Suprapubic skin (tissue), 4 donors: ENCODE measurements around the gene TRIP13. TPM values are rescaled to one million over a fixed set of nuclear protein-coding genes. Genes with fewer than 3 reads are reported as not detected.
A peak's percentile ranks its signal among the peaks of the same experiment; 100 is the strongest.

Source experiments
- DNase-seq, 2 donors: peaks; one replicate each; pipeline ENCODE4 v3.0.0-alpha.2; 2019; ENCODE audit warnings: low spot score in 2 of 2
- H3K27ac ChIP-seq: fragments of 200-600 bp; sonication (generic); one replicate; pipeline ENCODE4 v1.5.1; 2019
- H3K27me3 ChIP-seq: fragments of 200-600 bp; sonication (generic); one replicate; pipeline ENCODE4 v1.5.1; 2019
- H3K36me3 ChIP-seq: fragments of 200-600 bp; sonication (generic); one replicate; pipeline ENCODE4 v1.5.1; 2019
- H3K4me1 ChIP-seq: fragments of 200-600 bp; sonication (generic); one replicate; pipeline ENCODE4 v1.5.1; 2019
- H3K4me3 ChIP-seq: fragments of 200-600 bp; sonication (generic); one replicate; pipeline ENCODE4 v1.5.1; 2019; ENCODE audit warnings: mild to moderate bottlenecking
- H3K9me3 ChIP-seq: fragments of 200-600 bp; sonication (generic); one replicate; pipeline ENCODE4 v1.5.1; 2019
- CTCF ChIP-seq, 2 donors: fragments of 200-600 bp in 1 of 2; fragments of 450-650 bp in 1 of 2; sonication (generic) in 1 of 2; IDR thresholded peaks; one replicate each; pipeline ENCODE4 v1.5.1; 2016 to 2019; ENCODE audit warnings: antibody characterized with exemption in 2 of 2, mild to moderate bottlenecking in 1 of 2, moderate library complexity in 1 of 2
- EP300 ChIP-seq: sonication (generic); formaldehyde crosslinking; IDR thresholded peaks from one replicate; pipeline ENCODE4 v1.6.1; 2017; ENCODE audit warnings: antibody characterized with exemption
- POLR2A ChIP-seq, 2 donors: fragments of 450-650 bp; IDR thresholded peaks; one replicate each; pipeline ENCODE4 v1.6.1; 2017; ENCODE audit warnings: antibody characterized with exemption in 2 of 2, mild to moderate bottlenecking in 2 of 2, moderate library complexity in 2 of 2
- POLR2AphosphoS5 ChIP-seq, 3 donors: sonication (generic); formaldehyde crosslinking; IDR thresholded peaks; one replicate each; pipeline ENCODE4 v1.6.1; 2017; ENCODE audit warnings: antibody characterized with exemption in 3 of 3
- WGBS: methylation state at CpG from one replicate; pipeline ENCODE4 v1.1.5; 2018; 5-methylcytosine and 5-hydroxymethylcytosine counted together
- total RNA-seq, 4 donors: library from RNA; depleted of rRNA; stranded (reverse); fragments of >200 nt; gene quantifications; one replicate each; pipeline ENCODE4 v1.1.0, GENCODE V29; 2016

The TRIP13 gene
- total RNA-seq, 4 donors from 2014 or later, result 1.1 to 3.7 (median 1.6) TPM

GRCh38 chr5:883475-884181 lies 9.1 kb upstream of the TRIP13 start:
- 83% methylated on average over 22 of the region's 29 CpGs for WGBS
- Histone ChIP-seq H3K27me3 (no peaks in the 10 kb centered on the region), H3K4me3 (no peak overlapping the region), H3K9me3 (no peaks in the 10 kb centered on the region), H3K4me1 (no peaks in the 10 kb centered on the region), H3K27ac (no peak overlapping the region), H3K36me3 (peaks cover 80% of the 10 kb centered on the region)
- no peak for TF ChIP-seq CTCF (IDR thresholded peaks at IDR 0.05)
- no peak for TF ChIP-seq POLR2AphosphoS5 (IDR thresholded peaks at IDR 0.05)
- TF ChIP-seq EP300, result no peak
- no peak for TF ChIP-seq POLR2A (IDR thresholded peaks at IDR 0.05)
- DNase-seq, result peak; percentile 58 to 60

GRCh38 chr5:884345-885126 lies 8.1 kb upstream of the TRIP13 start:
- TF ChIP-seq POLR2AphosphoS5 (IDR thresholded peaks at IDR 0.05) (no peak), CTCF (IDR thresholded peaks at IDR 0.05) (no peak), POLR2A (IDR thresholded peaks at IDR 0.05) (no peak), EP300 (no peak)
- Histone ChIP-seq H3K27me3 (no peaks in the 10 kb centered on the region), H3K27ac (no peak overlapping the region), H3K4me3 (no peak overlapping the region), H3K4me1 (no peaks in the 10 kb centered on the region), H3K9me3 (no peaks in the 10 kb centered on the region), H3K36me3 (peaks cover 87% of the 10 kb centered on the region)
- WGBS, result 87% methylated on average over 10 of the region's 16 CpGs
- peak in 1 of 2 donors; percentile 50 for DNase-seq

- Histone ChIP-seq H3K27me3 (no peaks in the 10 kb centered on the region), H3K4me3 (no peak overlapping the region), H3K4me1 (no peaks in the 10 kb centered on the region), H3K36me3 (peaks cover 91% of the 10 kb centered on the region), H3K27ac (no peak overlapping the region), H3K9me3 (no peaks in the 10 kb centered on the region)
- peak in 1 of 2 donors; percentile 49 for DNase-seq
- 100% methylated on average over 7 of the region's 18 CpGs for WGBS
- TF ChIP-seq EP300 (no peak), POLR2A (IDR thresholded peaks at IDR 0.05) (no peak), POLR2AphosphoS5 (IDR thresholded peaks at IDR 0.05) (no peak), CTCF (IDR thresholded peaks at IDR 0.05) (no peak)
Measured at GRCh38 chr5:885127-885442, 7.6 kb upstream of the TRIP13 start.

- Histone ChIP-seq H3K9me3 (no peaks in the 10 kb centered on the region), H3K4me1 (no peaks in the 10 kb centered on the region), H3K27ac (no peak overlapping the region), H3K36me3 (peaks cover 94% of the 10 kb centered on the region), H3K27me3 (no peaks in the 10 kb centered on the region), H3K4me3 (no peak overlapping the region)
- TF ChIP-seq POLR2A (IDR thresholded peaks at IDR 0.05) (no peak), EP300 (no peak), CTCF (IDR thresholded peaks at IDR 0.05) (no peak), POLR2AphosphoS5 (IDR thresholded peaks at IDR 0.05) (no peak)
- WGBS, result 94% methylated on average over 6 of the region's 13 CpGs
- DNase-seq, result peak in 1 of 2 donors; percentile 53
Measured at GRCh38 chr5:885529-885928, 7.2 kb upstream of the TRIP13 start.

GRCh38 chr5:886036-886435 lies 6.6 kb upstream of the TRIP13 start:
- no peak overlapping the region for H3K4me3 ChIP-seq
- no peak overlapping the region for H3K27ac ChIP-seq
- peak in 1 of 2 donors; percentile 46 for DNase-seq
- TF ChIP-seq EP300, result no peak
- no peak for TF ChIP-seq POLR2A (IDR thresholded peaks at IDR 0.05)
- no peak for TF ChIP-seq POLR2AphosphoS5 (IDR thresholded peaks at IDR 0.05)
- no peak for TF ChIP-seq CTCF (IDR thresholded peaks at IDR 0.05)
- no peaks in the 10 kb centered on the region for H3K9me3 ChIP-seq
- H3K4me1 ChIP-seq, result peaks cover 2% of the 10 kb centered on the region
- 96% methylated on average over 13 of the region's 13 CpGs for WGBS
- H3K36me3 ChIP-seq, result peaks cover 91% of the 10 kb centered on the region
- no peaks in the 10 kb centered on the region for H3K27me3 ChIP-seq
